Fibroblast of lung (primary cell): ENCODE results near the gene PHF20. TPM values are rescaled to one million over a fixed set of nuclear protein-coding genes. Genes with fewer than 3 reads are reported as not detected.

Source experiments
- DNase-seq, 2 donors: peaks; one replicate each; pipeline versions ENCODE4 v3.0.0 to v3.0.0-alpha.2; 2010; ENCODE audit warnings: low read depth in 2 of 2
- H2AFZ ChIP-seq: 2 replicates; pipeline ENCODE4 v1.5.1; 2012; ENCODE audit warnings: low read length, control low read depth, inconsistent platforms
- H3K27ac ChIP-seq: 2 replicates; pipeline ENCODE4 v1.5.1; 2011; ENCODE audit warnings: low read length, control low read depth; ENCODE audit not compliant: insufficient read depth
- H3K27me3 ChIP-seq: 2 replicates; pipeline ENCODE4 v1.5.1; 2011; ENCODE audit warnings: mild to moderate bottlenecking, low read length; ENCODE audit not compliant: control insufficient read depth, insufficient read depth
- H3K36me3 ChIP-seq: 2 replicates; pipeline ENCODE4 v1.5.1; 2011; ENCODE audit warnings: low read length; ENCODE audit not compliant: control insufficient read depth, insufficient read depth
- H3K4me1 ChIP-seq: 2 replicates; pipeline ENCODE4 v1.5.1; 2011; ENCODE audit warnings: low read length; ENCODE audit not compliant: control insufficient read depth, insufficient read depth; ENCODE audit errors: extremely low read depth
- H3K4me2 ChIP-seq: 2 replicates; pipeline ENCODE4 v1.5.1; 2011; ENCODE audit warnings: low read length, control low read depth; ENCODE audit not compliant: insufficient read depth; ENCODE audit errors: extremely low read depth
- H3K4me3 ChIP-seq, 4 experiments: fragments of 200-600 bp in 1 of 4; sonication (generic) in 1 of 4; replicated peaks in 1 of 4; 2 replicates each; pipeline ENCODE4 v1.5.1; 2011 to 2016; ENCODE audit warnings: low read length in 4 of 4, low read depth in 3 of 4, mild to moderate bottlenecking in 3 of 4, control low read depth in 2 of 4, inconsistent platforms in 1 of 4, mixed read lengths in 1 of 4; ENCODE audit not compliant: insufficient read depth in 1 of 4; ENCODE audit errors: control extremely low read depth in 1 of 4
- H3K79me2 ChIP-seq: 2 replicates; pipeline ENCODE4 v1.5.1; 2012; ENCODE audit warnings: mild to moderate bottlenecking, low read length, inconsistent platforms; ENCODE audit not compliant: control insufficient read depth, insufficient read depth
- H3K9ac ChIP-seq: 2 replicates; pipeline ENCODE4 v1.5.1; 2011; ENCODE audit warnings: mild to moderate bottlenecking, low read length, control low read depth; ENCODE audit not compliant: insufficient read depth
- H3K9me3 ChIP-seq: 2 replicates; pipeline ENCODE4 v1.5.1; 2012; ENCODE audit warnings: low read depth, low read length; ENCODE audit not compliant: control insufficient read depth, insufficient read depth
- H4K20me1 ChIP-seq: 2 replicates; pipeline ENCODE4 v1.5.1; 2011; ENCODE audit warnings: low read length; ENCODE audit not compliant: control insufficient read depth, insufficient read depth; ENCODE audit errors: extremely low read depth
- EZH2 ChIP-seq: IDR thresholded peaks from 2 replicates; pipeline ENCODE4 v1.5.1; 2012; ENCODE audit warnings: low read length, control low read depth, mild to moderate bottlenecking; ENCODE audit errors: missing control alignments
- polyA plus RNA-seq, 2 donors: library from polyadenylated mRNA; depleted of rRNA in 1 of 2; stranded (reverse) in 1 of 2; unstranded in 1 of 2; fragments of >200 nt; gene quantifications; 2 replicates each; pipeline ENCODE4 v1.2.1, GENCODE V29; 2011 to 2012; ENCODE audit warnings: missing spikeins in 1 of 2
- total RNA-seq: library from RNA; depleted of rRNA; stranded (reverse); fragments of >200 nt; gene quantifications from 2 replicates; pipeline ENCODE4 v1.2.1, GENCODE V29; 2014
- TF ChIP-seq, protein P1 (sequence below), 2 donors: IDR thresholded peaks in 1 of 2; conservative IDR thresholded peaks in 1 of 2; 1 replicate in 1 of 2; 2 replicates in 1 of 2; pipeline ENCODE4 v1.5.1; 2011 to 2012; ENCODE audit warnings: low read length in 2 of 2, control low read depth in 1 of 2, inconsistent platforms in 1 of 2, low read depth in 1 of 2, mild to moderate bottlenecking in 1 of 2

The PHF20 gene
- total and polyA plus RNA-seq, 2 donors (not counting 1 experiment from before 2014, with no cell fraction given), result 31.4 to 40.1 TPM

DNA sequence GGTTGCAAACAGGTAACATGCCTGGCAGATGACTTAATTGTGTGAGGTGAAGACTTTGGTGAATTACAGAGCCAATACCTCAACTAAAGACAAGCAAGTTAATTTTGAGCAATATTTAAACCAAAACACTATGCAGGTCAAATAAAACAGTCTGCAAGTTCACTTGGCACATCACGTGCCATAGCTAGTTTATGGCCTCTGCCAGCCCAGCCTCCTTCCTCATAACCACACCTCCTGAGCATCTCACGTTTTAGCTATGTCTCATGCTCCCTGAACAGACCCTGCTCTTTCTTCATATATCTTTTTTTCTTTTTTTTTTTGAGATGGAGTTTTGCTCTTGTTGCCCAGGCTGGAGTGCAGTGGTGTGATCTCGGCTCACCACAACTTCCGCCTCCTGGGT is 192.1 kb downstream of the PHF20 start:
- no peak for DNase-seq
- H3K9me3 ChIP-seq, result no peaks in the 10 kb centered on the region
- H3K9ac ChIP-seq, result no peak overlapping the region
- H4K20me1 ChIP-seq, result no peaks in the 10 kb centered on the region
- peaks cover 9% of the 10 kb centered on the region for H3K27me3 ChIP-seq
- H2AFZ ChIP-seq, result no peak overlapping the region
- no peaks in the 10 kb centered on the region for H3K36me3 ChIP-seq
- no peak overlapping the region for H3K4me2 ChIP-seq
- TF ChIP-seq EZH2, result no peak
- TF ChIP-seq, protein P1, sequence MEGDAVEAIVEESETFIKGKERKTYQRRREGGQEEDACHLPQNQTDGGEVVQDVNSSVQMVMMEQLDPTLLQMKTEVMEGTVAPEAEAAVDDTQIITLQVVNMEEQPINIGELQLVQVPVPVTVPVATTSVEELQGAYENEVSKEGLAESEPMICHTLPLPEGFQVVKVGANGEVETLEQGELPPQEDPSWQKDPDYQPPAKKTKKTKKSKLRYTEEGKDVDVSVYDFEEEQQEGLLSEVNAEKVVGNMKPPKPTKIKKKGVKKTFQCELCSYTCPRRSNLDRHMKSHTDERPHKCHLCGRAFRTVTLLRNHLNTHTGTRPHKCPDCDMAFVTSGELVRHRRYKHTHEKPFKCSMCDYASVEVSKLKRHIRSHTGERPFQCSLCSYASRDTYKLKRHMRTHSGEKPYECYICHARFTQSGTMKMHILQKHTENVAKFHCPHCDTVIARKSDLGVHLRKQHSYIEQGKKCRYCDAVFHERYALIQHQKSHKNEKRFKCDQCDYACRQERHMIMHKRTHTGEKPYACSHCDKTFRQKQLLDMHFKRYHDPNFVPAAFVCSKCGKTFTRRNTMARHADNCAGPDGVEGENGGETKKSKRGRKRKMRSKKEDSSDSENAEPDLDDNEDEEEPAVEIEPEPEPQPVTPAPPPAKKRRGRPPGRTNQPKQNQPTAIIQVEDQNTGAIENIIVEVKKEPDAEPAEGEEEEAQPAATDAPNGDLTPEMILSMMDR (conservative IDR thresholded peaks at IDR 0.05 in 1 of 2, IDR thresholded peaks at IDR 0.05 in 1 of 2; ENCODE audit: low read depth in 1 of 2, low read length in 2 of 2), result no peak
- no peaks in the 10 kb centered on the region for H3K4me1 ChIP-seq
- no peak overlapping the region for H3K27ac ChIP-seq
- H3K4me3 ChIP-seq, result no peak overlapping the region
- no peaks in the 10 kb centered on the region for H3K79me2 ChIP-seq

DNA sequence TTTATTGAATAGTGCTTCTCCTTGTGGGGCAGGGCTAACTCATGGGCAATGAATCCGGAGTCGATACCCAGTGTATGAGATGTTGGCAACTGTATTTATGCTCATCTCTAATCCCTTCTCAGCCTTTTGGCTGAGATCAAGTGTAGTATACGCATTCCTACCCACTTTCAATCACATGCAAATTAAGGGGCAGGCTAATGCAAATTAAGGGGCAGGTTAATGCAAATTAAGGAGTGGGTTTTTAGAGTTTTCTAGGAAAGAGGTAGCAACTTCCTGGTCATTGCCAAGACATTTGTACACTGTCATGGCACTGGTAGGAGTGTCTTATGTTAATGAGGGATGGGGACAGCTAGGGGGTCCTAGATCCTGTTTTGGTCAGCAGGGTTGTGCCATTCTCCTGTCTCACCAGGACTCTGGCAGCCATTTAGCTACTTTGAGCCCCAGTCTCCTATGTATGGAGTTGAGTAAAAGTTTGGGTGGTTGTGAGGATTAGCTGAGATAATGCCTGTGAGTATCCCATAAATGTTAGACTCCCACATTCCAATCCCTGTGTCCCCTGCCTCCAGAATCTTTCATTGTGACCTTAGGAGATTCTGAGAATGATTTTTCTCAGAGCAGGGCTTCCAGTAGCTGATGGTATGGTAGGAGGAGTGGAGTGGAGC is 196.3 kb downstream of the PHF20 start, which contains the start of gene CNBD2:
CNBD2 (plus strand) TSS at position 612 of the 662 bp plus-strand sequence. CDS start 173 bp downstream, outside the sequence.
- no peak within 1 kb of the TSS for H3K4me3 ChIP-seq
- no peaks in the 10 kb centered on the region for H3K4me1 ChIP-seq
- H3K79me2 ChIP-seq, result no peaks in the 10 kb centered on the region
- H3K4me2 ChIP-seq, result no peak within 1 kb of the TSS
- TF ChIP-seq EZH2, result no peak
- TF ChIP-seq, protein P1 (conservative IDR thresholded peaks at IDR 0.05 in 1 of 2, IDR thresholded peaks at IDR 0.05 in 1 of 2; ENCODE audit: low read depth in 1 of 2, low read length in 2 of 2), result no peak
- H3K9me3 ChIP-seq, result no peaks in the 10 kb centered on the region
- H3K9ac ChIP-seq, result no peak within 1 kb of the TSS
- H3K27ac ChIP-seq, result no peak within 1 kb of the TSS
- H4K20me1 ChIP-seq, result no peaks in the 10 kb centered on the region
- DNase-seq, result no peak
- H3K27me3 ChIP-seq, result peaks cover 4% of the 10 kb centered on the region
- no peak within 1 kb of the TSS for H2AFZ ChIP-seq
- no peaks in the 10 kb centered on the region for H3K36me3 ChIP-seq

DNA sequence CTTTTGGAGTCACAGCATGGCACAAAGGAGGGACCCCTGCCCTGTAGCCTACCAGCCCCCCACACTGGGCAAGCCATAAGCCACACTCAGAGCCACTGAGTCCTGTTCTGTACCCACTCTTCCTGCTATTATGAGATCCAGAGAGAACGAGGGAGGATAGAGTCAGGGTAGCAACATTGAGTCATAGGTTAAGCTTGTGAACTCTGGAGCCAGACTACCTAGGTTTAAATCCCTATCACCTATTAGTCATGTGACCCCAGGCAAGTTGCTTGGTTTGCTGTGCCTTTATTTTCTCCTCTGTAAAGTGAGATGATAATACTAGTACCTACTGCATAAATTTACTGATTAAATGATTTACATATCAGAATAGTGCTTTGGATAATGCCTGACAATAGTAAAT is 197.1 kb downstream of the PHF20 start:
- Histone ChIP-seq H3K9me3 (no peaks in the 10 kb centered on the region), H3K9ac (no peak overlapping the region), H3K4me2 (no peak overlapping the region), H3K27me3 (peaks cover 4% of the 10 kb centered on the region), H2AFZ (no peak overlapping the region), H3K4me3 (no peak overlapping the region), H3K4me1 (no peaks in the 10 kb centered on the region), H3K79me2 (no peaks in the 10 kb centered on the region), H3K36me3 (no peaks in the 10 kb centered on the region), H3K27ac (no peak overlapping the region), H4K20me1 (no peaks in the 10 kb centered on the region)
- no peak for DNase-seq
- no peak for TF ChIP-seq EZH2
- TF ChIP-seq, protein P1 (conservative IDR thresholded peaks at IDR 0.05 in 1 of 2, IDR thresholded peaks at IDR 0.05 in 1 of 2; ENCODE audit: low read depth in 1 of 2, low read length in 2 of 2), result no peak
